ENCODE measurements around the gene OR5B3. TPM values are rescaled to one million over a fixed set of nuclear protein-coding genes. Genes with fewer than 3 reads are reported as not detected.

OR5B3 gene
- polyA plus RNA-seq, 1 donor (not counting 4 experiments of a cell fraction or from before 2014, with no cell fraction given), result not detected

DNA sequence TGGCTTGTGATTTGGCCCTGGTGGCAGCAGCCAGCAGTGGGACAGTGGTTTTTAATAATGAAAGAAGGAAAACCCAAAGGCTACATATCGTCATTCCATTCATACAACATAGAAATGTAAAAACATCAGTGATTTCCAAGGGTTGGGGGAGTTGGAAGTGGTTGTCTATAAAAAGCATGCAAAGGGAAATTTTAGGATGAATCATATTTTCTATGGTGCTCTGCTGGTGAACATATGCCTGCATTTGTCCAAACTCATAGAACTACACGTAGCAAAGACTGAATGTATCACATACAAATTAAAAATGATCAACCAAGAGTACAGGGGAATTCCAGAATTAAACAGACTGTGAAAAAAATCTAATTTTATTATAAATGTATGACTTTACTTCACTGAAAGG, 11.1 kb downstream of the OR5B3 start:
- DNase-seq (ENCODE audit: low read depth, low spot score) (no peak), FAIRE-seq (no peak)
- peaks cover 24% of the 10 kb centered on the region for H3K4me1 ChIP-seq (ENCODE audit: control insufficient read depth, extremely low read depth, insufficient read depth, low read length)
- no peaks in the 10 kb centered on the region for H4K20me1 ChIP-seq (ENCODE audit: control insufficient read depth, extremely low read depth, insufficient read depth, low read length)
- TF ChIP-seq, protein P1, sequence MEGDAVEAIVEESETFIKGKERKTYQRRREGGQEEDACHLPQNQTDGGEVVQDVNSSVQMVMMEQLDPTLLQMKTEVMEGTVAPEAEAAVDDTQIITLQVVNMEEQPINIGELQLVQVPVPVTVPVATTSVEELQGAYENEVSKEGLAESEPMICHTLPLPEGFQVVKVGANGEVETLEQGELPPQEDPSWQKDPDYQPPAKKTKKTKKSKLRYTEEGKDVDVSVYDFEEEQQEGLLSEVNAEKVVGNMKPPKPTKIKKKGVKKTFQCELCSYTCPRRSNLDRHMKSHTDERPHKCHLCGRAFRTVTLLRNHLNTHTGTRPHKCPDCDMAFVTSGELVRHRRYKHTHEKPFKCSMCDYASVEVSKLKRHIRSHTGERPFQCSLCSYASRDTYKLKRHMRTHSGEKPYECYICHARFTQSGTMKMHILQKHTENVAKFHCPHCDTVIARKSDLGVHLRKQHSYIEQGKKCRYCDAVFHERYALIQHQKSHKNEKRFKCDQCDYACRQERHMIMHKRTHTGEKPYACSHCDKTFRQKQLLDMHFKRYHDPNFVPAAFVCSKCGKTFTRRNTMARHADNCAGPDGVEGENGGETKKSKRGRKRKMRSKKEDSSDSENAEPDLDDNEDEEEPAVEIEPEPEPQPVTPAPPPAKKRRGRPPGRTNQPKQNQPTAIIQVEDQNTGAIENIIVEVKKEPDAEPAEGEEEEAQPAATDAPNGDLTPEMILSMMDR (optimal IDR thresholded peaks at IDR 0.05 in 1 of 3, IDR thresholded peaks at IDR 0.05 in 1 of 3, conservative IDR thresholded peaks at IDR 0.05 in 1 of 3; ENCODE audit: extremely low read depth in 1 of 3, insufficient read depth in 2 of 3, low read length in 3 of 3), result no peak
- no peak for TF ChIP-seq EZH2 (IDR thresholded peaks at IDR 0.05; ENCODE audit: low read length)
- H2AFZ ChIP-seq (ENCODE audit: control insufficient read depth, low read length), result no peak overlapping the region
- H3K79me2 ChIP-seq (ENCODE audit: control insufficient read depth, insufficient read depth, low read length), result no peaks in the 10 kb centered on the region
- H3K9me1 ChIP-seq (ENCODE audit: control insufficient read depth, extremely low read depth, insufficient read depth, low read length), result no peaks in the 10 kb centered on the region
- H3K36me3 ChIP-seq (ENCODE audit: control insufficient read depth in 2 of 2, extremely low read depth in 1 of 2, insufficient read depth in 2 of 2, low read length in 2 of 2), result no peaks in the 10 kb centered on the region
- H3K9ac ChIP-seq (ENCODE audit: control insufficient read depth, extremely low read depth, insufficient read depth, low read length), result no peak overlapping the region
- H3K9me3 ChIP-seq (ENCODE audit: control insufficient read depth, low read depth, low read length), result peaks cover 5% of the 10 kb centered on the region
- H3K27me3 ChIP-seq (ENCODE audit: control insufficient read depth, extremely low read depth, insufficient read depth, low read length), result no peaks in the 10 kb centered on the region
- H3K4me3 ChIP-seq (ENCODE audit: control insufficient read depth in 2 of 3, extremely low read depth in 1 of 3, insufficient read depth in 2 of 3, low read depth in 1 of 3, low read length in 3 of 3), result no peak overlapping the region
- peak overlapping the region; percentile 41 for H3K27ac ChIP-seq (ENCODE audit: control insufficient read depth, insufficient read depth, low read length)
- dilution Hi-C loops (cut with MboI; ENCODE audit: extremely low pct_ligation_motif_present, low sequenced_read_pairs), result no loop called here
- no peak overlapping the region for H3K4me2 ChIP-seq (ENCODE audit: control insufficient read depth, extremely low read depth, insufficient read depth, low read depth, low read length)

DNA sequence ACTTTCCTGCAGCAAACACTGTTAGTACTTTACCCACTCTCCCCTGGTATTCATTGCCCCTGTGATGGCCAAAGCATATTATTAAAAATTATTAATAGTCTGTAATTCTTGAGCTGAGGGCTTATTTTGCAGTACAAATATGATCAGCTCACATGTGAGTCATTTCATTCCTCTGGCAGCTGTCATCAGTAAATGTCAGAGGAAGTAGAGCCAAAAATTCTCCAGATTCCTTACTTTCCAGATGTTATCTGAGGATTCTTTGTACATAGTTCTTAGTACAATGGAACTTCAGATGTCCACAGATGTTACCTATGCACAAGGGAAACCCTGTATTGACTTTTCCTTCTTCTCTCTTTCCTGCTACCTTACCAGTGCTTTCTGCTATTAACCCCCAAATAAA, 12.5 kb downstream of the OR5B3 start:
- no peaks in the 10 kb centered on the region for H3K36me3 ChIP-seq (ENCODE audit: control insufficient read depth in 2 of 2, extremely low read depth in 1 of 2, insufficient read depth in 2 of 2, low read length in 2 of 2)
- FAIRE-seq, result peak; percentile 43
- H3K9me3 ChIP-seq (ENCODE audit: control insufficient read depth, low read depth, low read length), result peaks cover 5% of the 10 kb centered on the region
- H3K79me2 ChIP-seq (ENCODE audit: control insufficient read depth, insufficient read depth, low read length), result no peaks in the 10 kb centered on the region
- H3K4me2 ChIP-seq (ENCODE audit: control insufficient read depth, extremely low read depth, insufficient read depth, low read depth, low read length), result peak overlapping the region; percentile 29
- no peaks in the 10 kb centered on the region for H4K20me1 ChIP-seq (ENCODE audit: control insufficient read depth, extremely low read depth, insufficient read depth, low read length)
- H2AFZ ChIP-seq (ENCODE audit: control insufficient read depth, low read length), result no peak overlapping the region
- H3K9ac ChIP-seq (ENCODE audit: control insufficient read depth, extremely low read depth, insufficient read depth, low read length), result no peak overlapping the region
- H3K4me1 ChIP-seq (ENCODE audit: control insufficient read depth, extremely low read depth, insufficient read depth, low read length), result peaks cover 24% of the 10 kb centered on the region
- H3K9me1 ChIP-seq (ENCODE audit: control insufficient read depth, extremely low read depth, insufficient read depth, low read length), result no peaks in the 10 kb centered on the region
- DNase-seq (ENCODE audit: low read depth, low spot score), result peak; percentile 54
- no peaks in the 10 kb centered on the region for H3K27me3 ChIP-seq (ENCODE audit: control insufficient read depth, extremely low read depth, insufficient read depth, low read length)
- dilution Hi-C loops (cut with MboI; ENCODE audit: extremely low pct_ligation_motif_present, low sequenced_read_pairs), result no loop called here
- no peak for TF ChIP-seq EZH2 (IDR thresholded peaks at IDR 0.05; ENCODE audit: low read length)
- TF ChIP-seq, protein P1 (optimal IDR thresholded peaks at IDR 0.05 in 1 of 3, IDR thresholded peaks at IDR 0.05 in 1 of 3, conservative IDR thresholded peaks at IDR 0.05 in 1 of 3; ENCODE audit: extremely low read depth in 1 of 3, insufficient read depth in 2 of 3, low read length in 3 of 3), result no peak
- H3K27ac ChIP-seq (ENCODE audit: control insufficient read depth, insufficient read depth, low read length), result no peak overlapping the region
- no peak overlapping the region for H3K4me3 ChIP-seq (ENCODE audit: control insufficient read depth in 2 of 3, extremely low read depth in 1 of 3, insufficient read depth in 2 of 3, low read depth in 1 of 3, low read length in 3 of 3)

All from keratinocyte (primary cell).